ENCODE measurements around the gene PSD.

Gene PSD

DNA sequence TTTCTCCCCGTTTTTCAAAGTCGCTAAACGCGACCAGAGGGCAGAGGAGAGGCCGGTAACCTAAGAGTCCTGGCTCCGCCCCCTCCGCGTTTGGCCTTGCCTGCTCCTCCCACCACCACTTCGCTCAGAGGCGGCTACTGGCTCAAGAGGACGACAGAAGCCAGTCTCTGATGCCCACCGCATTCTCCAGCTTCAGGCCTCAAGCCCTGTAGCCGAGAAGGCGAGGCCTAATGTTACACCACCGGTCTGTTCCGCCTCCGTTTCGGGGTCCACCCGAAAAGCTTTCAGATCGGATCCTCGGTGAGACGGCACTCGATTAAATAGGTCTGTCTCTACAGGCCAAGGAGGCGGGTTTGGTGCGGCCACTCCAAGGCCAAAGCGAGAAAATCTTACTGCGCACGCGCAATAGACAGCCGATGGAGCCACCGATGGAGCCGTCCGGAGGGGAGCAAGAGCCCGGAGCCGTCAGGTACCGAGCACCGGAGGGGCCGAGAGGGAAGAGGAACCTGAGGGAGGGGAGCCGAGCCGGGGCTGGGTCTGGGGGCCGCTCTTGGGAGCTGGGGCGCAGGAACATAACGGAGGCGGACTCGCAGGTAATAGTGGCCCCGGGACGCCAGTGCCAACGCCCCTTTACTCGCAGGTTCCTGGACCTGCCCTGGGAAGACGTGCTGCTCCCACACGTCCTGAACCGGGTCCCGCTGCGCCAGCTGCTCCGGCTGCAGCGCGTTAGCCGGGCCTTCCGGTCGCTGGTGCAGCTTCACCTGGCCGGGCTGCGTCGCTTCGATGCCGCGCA lies 2.3 kb upstream of the PSD start, which contains the start of gene FBXL15:
TSS of gene FBXL15 (plus strand) at position 123 of the 793 bp plus-strand sequence. CDS start at position 417, 294 bp downstream.
- peak; percentile 49 to 97 (median 92) for DNase-seq

DNA sequence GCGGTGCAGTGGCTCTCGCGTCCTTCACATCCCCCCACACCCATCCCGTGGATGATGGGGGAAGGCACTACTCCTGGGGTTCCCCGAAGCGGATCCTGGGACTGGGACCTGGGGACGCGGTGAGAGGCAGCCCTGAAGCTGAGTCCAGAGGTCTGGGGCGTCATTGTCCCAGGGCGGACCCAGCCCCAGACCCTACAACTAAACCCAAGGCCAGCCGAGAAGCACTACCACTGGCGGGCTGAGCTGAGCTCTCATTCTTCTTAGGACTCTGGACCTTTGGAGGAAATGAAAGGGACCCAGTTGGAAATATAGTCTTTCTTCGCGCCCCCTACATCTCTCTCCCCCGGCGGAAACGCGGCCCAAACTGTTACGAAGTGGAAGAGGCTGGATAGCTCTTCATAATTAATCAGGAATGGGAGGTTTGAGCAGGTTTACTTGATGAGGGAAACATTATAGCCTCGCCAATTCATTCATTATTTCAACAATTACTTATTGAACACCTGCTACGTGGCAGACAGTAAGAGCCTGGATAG lies 1.7 kb upstream of the PSD start:
- DNase-seq = no peak

DNA sequence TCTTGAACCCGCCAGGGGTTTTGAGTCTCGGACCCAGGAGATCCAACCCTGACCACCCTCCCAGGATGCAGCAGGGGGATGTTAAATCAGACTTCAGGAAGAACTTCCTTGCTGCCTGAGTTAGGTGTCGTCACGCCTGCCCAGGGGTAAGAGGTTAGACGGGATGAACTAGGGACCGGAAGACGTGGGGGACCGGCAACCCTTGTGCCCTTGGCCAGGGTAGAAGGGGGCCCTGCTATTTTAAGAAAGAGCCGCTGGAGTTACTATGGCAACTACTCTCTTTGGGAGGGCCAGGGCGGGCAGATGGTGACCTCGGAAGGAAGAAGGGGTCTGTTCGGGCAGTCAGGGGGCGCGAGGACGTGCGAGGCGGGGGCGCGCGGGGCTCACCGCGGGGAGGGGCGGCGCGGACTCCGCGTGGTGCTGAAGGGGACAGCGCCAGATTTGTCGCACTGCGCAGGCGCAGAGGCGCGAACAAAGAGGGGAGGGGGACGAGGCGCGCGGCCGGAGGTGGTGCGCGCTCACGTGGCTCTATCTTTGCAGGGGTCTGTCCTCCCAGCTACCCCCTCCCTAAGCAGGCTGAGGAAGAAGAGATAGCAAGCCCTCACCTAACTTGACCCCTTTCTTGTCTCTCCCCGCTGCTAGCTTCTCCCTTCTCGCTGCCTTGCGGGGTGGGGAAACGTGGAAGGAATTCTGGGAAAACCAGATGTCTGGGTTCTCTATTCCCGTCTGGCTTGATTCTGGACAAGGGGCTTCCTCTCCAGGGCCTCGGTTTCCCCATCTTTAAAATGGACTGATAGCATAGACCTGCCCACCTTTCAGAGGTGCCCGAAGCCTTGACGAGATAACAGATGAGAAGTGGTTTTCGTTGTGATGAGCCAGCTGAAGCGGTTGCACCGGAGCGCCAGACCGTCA lies 940 bp upstream of the PSD start:
- DNase-seq = peak in 50 of 56 donors; percentile 19 to 85 (median 62)

DNA sequence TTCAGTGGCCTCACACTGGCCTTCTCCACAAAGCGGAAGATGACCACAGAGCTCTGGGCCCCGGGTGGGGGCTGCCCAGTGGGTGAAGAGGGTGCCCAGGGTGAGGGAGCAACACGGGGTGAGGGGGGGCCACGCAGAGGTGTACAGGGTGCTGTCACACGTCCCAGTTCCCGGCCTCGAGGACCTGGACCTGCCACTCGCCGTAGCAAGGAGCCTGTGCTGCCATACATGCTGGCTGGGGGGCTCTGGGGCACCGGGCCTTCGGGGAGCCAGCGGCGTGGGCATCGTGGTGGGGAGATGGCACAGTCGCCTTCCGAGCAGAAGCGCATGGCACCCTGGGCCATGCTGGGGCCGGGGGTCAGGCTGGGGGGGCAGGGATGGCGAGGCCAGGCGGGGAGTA lies 1.9 kb downstream of the PSD start:
- no peak for DNase-seq

DNA sequence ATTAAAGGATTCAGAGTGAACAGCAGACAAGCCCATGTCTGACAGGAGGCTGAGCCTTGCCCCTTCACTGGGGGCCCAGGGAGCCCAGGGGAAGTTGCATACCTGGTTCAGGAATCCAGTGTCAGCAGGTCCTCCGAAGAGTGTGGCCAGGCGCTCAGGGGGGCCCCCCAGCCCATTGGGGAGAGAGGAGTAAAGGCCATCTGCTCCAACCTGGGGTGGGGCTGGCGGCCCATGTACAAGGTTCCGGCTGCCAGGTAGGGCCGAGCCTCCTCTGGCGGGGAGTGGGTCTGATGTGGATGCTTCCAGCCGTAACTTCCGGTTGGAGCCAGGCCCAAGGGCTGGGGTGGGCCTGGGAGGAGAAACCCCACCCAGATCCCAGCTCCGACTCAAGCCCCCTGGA lies 2.3 kb downstream of the PSD start:
- DNase-seq = no peak

DNA sequence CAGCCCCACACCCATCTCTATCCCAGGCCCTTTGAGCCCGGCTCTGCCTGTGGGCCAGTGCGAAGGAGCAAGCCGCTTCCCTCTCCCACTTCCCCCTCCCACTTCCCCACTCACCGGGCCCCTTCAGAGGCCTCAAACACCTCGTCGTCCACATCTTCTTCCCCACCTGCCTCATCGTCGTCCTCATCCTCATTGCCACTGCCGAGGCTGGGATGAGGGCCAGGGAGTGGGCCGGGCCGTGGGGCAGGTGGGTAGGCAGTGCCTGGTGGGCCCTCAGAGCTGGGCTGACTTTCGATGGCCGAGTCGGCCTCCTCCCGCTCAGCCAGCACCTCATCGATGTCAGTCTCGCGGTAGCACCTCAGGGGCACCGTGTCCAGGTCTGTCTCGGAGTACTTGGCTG lies 3.8 kb downstream of the PSD start:
- no peak for DNase-seq

DNA sequence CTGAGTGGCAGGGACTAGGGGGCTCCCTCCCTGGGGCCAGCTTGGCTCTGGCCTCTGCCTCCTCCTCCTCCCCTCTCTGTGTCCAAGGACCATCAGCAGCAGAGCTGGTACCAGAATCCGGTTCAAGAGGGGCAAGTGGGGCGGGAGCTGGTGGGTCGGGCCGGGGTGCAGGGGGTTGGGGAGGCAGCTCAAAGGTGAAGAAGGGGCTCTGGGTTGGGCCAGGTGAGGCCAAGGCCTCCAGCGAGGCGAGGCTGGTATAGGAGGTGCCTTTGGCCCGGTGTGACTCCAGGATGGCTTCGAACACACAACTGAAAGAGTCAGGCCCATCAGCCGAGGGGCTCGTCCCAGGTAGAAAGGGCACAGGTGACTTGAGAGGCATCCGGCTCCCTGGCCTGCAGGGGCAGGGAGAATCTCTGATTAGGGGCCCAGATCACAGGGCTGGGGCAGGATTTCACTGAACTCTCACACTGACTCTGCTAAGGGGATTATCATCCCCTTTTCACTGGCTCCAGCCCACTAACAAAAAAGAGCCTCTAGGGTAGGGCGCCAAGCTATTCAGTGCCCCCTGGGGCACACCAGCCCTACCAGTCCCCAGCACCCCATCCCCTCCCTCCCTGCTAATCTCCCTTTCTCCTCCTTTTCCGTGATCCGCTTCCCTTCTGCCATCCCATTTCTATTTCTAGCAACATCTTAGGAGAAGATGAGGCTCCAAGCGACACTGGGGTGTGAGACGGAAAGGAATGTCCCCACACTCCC lies 4.6 kb downstream of the PSD start:
- DNase-seq = no peak

DNA sequence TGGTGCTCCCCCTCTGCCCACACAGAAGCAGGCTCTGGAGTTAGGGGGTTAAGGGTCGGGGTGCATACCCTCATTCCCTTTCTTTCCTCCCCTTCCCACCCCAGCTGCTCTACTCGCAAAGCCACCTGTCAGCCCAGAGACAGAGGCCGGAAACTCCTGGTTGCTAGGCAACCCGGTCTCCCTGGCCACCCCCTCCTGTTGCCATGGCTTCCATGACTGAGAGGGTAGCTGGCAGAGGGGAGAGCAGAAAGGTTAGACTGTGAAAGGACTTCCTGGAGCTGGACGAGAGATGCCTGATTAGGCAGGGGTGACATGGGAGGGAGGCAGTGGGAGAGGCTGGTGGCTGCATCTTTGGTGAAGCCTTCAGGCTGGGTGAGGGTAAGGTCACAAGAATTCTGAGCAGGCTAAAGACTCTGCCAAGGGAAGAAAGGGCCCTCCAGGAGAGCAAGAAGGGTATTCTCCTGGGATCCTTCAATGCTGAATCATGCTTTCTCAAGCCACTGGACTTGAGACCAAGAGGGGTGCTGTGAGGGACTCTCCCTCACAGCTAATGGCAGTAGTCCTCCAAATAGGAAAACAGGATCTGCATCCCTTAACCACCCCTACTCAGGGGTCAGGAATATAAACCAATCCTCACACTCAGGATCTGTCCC lies 5.4 kb downstream of the PSD start:
- DNase-seq = peak in 29 of 56 donors; percentile 12 to 72 (median 37)

DNA sequence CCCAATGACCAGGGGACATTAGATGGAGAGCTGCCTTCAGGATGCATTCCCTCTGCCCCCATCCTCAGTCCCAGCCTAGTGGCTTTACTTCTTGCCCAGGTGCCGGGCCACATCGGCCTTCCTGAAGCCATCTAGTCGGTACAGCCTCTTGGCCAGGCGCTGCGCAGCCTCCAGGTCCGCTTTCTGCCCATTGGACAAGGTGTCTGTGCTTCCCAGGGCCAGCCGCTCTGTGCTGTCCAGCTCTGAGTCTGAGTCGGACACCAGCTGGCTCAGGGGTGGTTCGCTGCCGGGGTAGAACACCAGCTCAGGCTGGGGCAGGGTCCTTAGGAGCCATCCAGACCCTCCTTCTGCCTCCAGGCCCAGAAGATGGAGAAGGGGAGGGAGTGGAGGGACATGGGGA lies 6.3 kb downstream of the PSD start:
- DNase-seq = no peak

DNA sequence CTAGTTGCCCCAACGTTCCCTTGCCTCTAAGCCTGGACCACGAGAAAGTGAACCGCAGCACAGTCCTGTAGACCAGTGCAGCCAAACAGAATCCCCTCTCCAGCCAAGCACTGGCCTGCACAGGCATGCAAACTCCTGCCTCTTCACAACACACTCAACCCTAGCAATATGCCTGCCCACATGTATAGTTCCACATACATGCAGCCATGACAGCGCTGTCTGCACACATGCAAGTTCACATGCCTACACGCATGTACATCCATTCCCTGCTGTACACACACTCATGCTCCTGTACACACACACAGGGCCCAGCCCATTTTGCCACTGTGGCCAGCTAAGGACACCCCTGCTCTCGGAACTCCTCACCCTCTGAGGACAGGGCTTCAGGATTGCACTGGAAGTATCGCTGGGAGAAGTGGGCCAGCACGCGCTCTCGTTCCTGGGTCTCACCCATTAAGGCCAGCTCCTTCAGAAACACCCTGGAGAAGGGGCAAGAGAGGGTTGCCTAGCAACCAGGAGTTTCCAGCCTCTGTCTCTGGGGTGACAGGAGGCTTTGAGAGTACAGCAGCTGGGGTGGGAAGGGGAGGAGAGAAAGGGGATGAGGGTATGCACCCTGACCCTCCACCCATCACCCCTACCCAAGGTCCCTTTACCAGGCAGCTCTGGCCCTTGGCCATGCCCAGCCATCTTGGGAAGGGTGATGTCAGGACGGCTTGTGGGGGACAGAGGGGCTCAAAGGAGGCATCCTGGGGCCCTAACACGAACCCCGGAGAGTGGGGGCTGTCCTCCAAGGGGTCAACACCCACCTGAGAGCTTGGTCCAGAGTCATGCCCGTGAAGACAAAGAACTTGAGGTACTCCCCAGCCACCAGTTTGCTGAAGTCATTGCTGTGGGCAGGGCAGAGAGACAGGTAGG lies 7.0 kb downstream of the PSD start:
- DNase-seq = no peak

DNA sequence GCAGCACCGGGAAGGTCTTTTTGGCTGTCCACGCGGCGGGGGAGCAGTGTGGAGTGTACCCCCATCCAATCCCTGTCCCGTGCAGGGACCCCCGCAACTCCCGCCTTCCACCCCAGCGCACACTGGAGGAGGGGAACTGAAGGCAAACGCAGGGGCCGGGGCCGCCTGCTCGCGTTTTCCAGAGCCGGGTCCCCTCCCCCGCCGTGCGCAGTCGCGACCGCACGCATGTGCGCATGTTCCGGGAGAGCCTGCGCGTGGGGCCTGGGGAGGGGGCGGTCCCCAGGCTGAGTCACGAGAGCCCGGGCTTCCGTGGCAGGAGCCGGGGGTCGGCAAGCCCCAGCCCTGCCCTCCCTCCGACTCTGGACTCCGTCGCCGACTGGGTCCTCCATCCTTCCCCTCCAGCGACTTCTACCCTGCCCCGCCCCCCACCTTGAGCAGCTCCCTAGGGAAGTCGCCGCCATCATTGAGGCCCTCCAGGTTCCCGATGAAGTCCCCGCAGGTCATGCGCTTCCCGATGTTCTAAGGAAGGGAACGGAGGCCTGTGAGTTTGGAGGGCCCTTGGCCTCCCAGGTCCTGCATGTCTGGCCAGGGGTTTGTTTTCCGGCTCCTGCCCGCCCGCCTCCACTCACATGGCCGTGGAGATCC lies 8.0 kb downstream of the PSD start:
- peak in 39 of 56 donors; percentile 8 to 83 (median 54) for DNase-seq

DNA sequence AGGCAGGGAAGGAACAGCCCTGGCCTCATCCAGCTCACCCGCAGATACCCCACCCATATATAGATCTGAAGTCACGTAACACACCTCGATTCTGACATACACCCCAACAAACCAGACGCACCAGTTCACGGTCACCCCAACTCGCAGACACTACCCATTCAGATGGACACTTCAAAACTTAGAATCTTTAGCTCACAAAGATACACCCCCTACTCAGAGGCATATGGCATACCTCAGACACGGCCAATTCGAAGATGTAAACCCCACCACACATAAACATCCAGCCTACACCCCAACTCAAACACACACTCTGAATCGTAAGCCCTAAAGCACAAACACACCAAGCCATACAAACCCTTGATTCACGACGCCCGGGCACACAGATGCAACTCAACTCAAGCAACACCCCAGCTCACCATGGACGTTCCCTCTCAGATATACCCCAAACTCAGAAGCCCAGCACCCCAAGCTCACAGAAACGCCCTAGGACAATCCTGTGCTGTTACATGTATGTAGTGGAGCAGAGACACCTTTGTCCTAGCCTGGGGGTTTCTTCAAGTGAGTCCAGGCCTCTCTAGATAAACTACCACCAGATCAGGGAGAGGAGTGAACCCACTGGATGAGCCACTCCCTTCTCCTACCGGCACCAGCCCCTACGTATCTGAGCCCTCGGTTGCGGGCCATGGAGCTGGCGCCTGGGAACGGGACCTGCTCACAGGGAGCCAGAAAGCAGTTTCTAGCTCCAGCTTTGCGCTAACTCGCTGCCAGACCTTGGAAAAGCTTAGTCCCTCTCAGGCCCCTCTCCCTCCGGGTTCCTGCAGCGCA lies 8.8 kb downstream of the PSD start:
- DNase-seq = peak in 1 of 56 donors; percentile 59

DNA sequence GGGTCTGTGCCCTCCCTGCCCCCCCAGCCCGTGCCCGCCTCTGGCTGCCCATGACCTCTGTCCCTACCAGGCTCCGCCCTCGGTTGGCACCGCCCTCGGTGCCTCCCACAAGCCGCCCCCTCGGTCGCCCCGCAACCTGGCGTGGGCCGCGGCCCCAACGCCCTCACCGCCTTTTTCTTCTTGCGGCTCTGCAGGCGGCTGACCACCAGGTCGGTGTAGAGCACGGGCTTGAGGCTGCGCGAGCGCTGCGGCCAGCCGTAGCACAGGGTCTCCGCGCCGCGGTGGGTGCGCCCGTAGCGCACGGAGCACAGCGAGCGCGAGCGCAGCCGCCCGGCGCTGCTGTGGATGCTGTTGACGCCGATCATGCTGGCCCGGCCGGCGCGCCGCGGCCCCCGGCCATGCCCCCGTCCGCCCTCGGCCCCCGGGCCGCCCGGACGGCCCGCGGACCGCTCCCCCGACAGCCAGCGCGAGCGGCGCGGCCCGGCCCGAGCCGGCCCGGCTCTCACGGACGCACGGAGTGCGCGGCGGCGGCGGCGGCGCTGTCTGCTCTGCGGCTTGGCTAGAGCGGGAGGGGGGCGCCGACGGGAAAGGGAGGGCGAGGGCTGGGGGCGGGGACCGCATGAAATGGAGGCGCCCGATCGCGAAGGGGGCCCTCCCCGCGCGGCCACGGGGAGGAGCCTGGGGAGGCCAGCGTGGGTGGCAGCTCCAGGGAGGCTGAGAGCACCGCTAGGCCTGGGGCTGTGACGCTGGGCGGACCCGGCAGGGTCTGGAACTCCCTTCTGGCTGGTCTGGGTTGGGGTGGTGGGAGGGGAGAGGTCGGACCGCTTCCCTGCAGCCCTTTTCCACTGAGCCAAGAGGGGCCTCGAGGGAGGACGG lies 9.6 kb downstream of the PSD start:
- DNase-seq = peak in 43 of 56 donors; percentile 16 to 88 (median 62)

DNA sequence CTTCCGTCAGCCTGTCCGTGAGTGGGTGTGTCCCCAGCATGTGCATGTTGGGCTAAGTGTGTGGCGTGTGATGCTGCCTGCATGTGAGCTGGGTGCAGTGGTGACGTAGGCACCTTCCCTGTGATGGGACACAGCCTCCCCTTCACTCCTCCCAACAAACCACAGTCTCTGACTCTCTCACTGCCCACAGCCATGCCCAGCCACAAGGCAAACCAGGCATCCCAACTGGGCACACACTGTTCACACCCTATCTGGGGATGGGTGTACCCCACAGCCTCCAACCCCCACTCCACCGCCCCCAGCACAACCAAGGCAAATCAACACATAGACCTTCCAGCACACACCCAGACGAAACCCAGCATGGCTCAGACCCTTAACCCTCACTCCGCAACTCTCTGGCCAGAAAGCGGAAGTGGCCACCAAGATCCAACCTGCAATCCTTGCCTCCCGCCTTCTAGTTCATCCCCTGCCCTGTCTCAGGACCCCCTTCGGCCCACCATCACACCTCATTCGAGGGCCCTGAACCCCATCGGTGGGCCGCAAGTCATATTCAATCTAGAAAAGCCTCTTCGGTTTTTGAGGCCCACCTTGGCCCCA lies 10.4 kb downstream of the PSD start:
- DNase-seq = peak in 8 of 56 donors; percentile 18 to 45 (median 30)

DNA sequence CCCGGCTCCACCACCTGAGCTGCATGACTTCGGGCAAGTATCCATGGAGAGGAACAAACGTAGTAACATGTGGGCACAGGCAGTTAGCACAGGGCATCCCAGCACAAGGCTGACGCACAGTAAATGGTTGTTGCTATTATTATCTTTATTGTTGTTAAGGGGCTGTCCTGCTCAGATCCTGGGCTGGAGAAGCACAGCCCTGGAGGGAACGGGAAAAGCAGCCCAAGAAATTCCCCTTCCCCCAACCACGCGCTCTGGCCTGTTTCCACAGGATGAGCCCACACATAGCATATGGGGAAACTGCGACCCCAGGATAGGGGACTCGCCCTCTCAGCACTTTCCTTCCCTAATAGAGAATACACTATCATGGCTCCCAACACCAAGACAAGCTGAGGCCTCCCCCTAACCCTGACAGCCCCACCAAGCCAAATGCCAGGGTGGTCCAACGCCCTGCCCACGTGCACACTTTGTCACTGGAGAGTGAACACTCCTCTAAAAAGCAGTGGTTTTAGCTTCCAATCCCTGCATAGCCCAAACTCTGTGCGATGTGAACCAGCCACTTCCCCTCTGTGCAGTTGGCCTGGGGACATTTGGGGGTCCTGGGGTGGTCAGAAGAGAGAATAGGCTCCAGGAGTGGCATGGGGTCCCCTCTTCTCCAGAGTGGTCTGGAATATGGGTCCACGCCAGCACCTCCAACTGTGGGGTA lies 11.0 kb downstream of the PSD start:
- DNase-seq = no peak

DNA sequence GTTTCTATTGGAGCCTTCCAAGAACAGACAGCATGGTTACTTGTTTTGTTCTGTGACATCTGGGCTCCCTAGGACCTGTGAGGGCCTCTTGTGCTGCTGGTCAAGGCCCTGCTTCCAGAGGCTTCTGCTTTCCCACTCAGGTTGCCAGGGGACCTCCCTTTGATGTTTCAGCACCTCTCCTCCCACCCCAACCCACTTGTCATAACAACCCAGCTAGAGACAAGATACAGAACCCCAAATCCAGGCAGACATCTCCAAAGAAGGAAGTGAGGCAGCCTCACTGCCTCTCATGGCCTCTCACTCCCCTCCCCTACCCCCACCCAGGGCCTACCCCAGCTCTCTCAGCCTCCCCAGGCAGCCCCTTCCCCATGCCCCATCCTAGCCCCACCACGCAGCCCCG lies 11.8 kb downstream of the PSD start:
- no peak for DNase-seq
